Neural progenitor cell (in vitro differentiated cells): Measurements from ENCODE around the gene GAP43.

Experiments used
- CTCF ChIP-seq: fragments of 200-600 bp; sonication (generic); IDR thresholded peaks from 2 replicates; pipeline ENCODE4 v1.5.1; 2017; ENCODE audit warnings: antibody characterized with exemption, mild to moderate bottlenecking
- EZH2 ChIP-seq: fragments of 200-600 bp; sonication (generic); IDR thresholded peaks from 2 replicates; pipeline ENCODE4 v1.6.1; 2017; ENCODE audit warnings: antibody characterized with exemption, mild to moderate bottlenecking, moderate library complexity
- EZH2phosphoT487 ChIP-seq: fragments of 200-600 bp; sonication (generic); IDR thresholded peaks from 2 replicates; pipeline ENCODE4 v1.6.1; 2017; ENCODE audit warnings: antibody characterized with exemption

- TF ChIP-seq CTCF (no peak), EZH2 (no peak), EZH2phosphoT487 (no peak)
Observed at GRCh38 chr3:115683773-115684172, 60.5 kb downstream of the GAP43 start.
